CD4-positive, alpha-beta memory T cell (primary cell): ENCODE measurements around the gene HSD17B4. TPM values are rescaled to one million over a fixed set of nuclear protein-coding genes. Genes with fewer than 3 reads are reported as not detected.

Source experiments
- CTCF ChIA-PET: fragments of 350-600 bp; sonication (Branson Sonifier 250); formaldehyde crosslinking; loops from one replicate; lab custom pipeline; 2021; ENCODE audit warnings: inconsistent platforms; ENCODE audit not compliant: partially characterized antibody; lab: Charles Lee
- POLR2A ChIA-PET: fragments of 350-600 bp; sonication (Branson Sonifier 250); formaldehyde crosslinking; loops from one replicate; lab custom pipeline; 2021; ENCODE audit not compliant: partially characterized antibody; lab: Charles Lee
- DNase-seq, 5 donors: peaks; one replicate each; pipeline versions ENCODE4 v3.0.0 to v3.0.0-alpha.2; 2020 to 2022; ENCODE audit warnings: mixed read lengths in 1 of 5
- H3K27ac ChIP-seq: one replicate; pipeline ENCODE4 v1.7.0; 2013; ENCODE audit warnings: low read depth, low read length
- H3K27me3 ChIP-seq: 2 replicates; pipeline ENCODE4 v1.7.0; 2013; ENCODE audit warnings: mild to moderate bottlenecking, low read length, moderate library complexity; ENCODE audit not compliant: insufficient read depth
- H3K36me3 ChIP-seq: 2 replicates; pipeline ENCODE4 v1.7.0; 2013; ENCODE audit warnings: mild to moderate bottlenecking, low read length, moderate library complexity; ENCODE audit not compliant: insufficient read depth
- H3K4me1 ChIP-seq: 2 replicates; pipeline ENCODE4 v1.7.0; 2013; ENCODE audit warnings: mild to moderate bottlenecking, low read length, moderate library complexity; ENCODE audit not compliant: insufficient read depth
- H3K4me3 ChIP-seq, 2 donors: one replicate each; pipeline ENCODE4 v1.7.0; 2013; ENCODE audit warnings: low read length in 2 of 2, mild to moderate bottlenecking in 1 of 2
- H3K9me3 ChIP-seq, 2 donors: one replicate each; pipeline ENCODE4 v1.7.0; 2013; ENCODE audit warnings: low read length in 2 of 2, control low read depth in 1 of 2; ENCODE audit not compliant: control insufficient read depth in 1 of 2
- H3K27ac Mint-ChIP-seq, 7 donors: one replicate each; pipeline ENCODE4 v1.8.0; 2020 to 2021; ENCODE audit warnings: mixed read lengths in 7 of 7, mild to moderate bottlenecking in 6 of 7, inconsistent platforms in 3 of 7, moderate library complexity in 3 of 7
- H3K27me3 Mint-ChIP-seq, 2 donors: one replicate each; pipeline ENCODE4 v1.8.0; 2020 to 2021; ENCODE audit warnings: mixed read lengths in 2 of 2
- H3K36me3 Mint-ChIP-seq, 2 donors: one replicate each; pipeline ENCODE4 v1.8.0; 2020 to 2021; ENCODE audit warnings: mixed read lengths in 2 of 2, inconsistent platforms in 1 of 2, mild to moderate bottlenecking in 1 of 2
- H3K4me1 Mint-ChIP-seq, 4 donors: one replicate each; pipeline ENCODE4 v1.8.0; 2020 to 2021; ENCODE audit warnings: mixed read lengths in 4 of 4, mild to moderate bottlenecking in 1 of 4
- H3K4me3 Mint-ChIP-seq, 8 donors: one replicate each; pipeline ENCODE4 v1.8.0; 2020 to 2021; ENCODE audit warnings: mixed read lengths in 8 of 8, mild to moderate bottlenecking in 7 of 8, moderate library complexity in 6 of 8, inconsistent platforms in 3 of 8
- H3K9me3 Mint-ChIP-seq, 8 donors: one replicate each; pipeline ENCODE4 v1.8.0; 2020 to 2021; ENCODE audit warnings: mixed read lengths in 8 of 8, mild to moderate bottlenecking in 5 of 8, inconsistent platforms in 3 of 8, moderate library complexity in 1 of 8
- intact Hi-C: fragments of 100-400 bp; cut with micrococcal nuclease; formaldehyde crosslinking; loops from one replicate; pipeline ENCODE4 v1.15.1; 2023
- polyA plus RNA-seq, 2 donors: library from polyadenylated mRNA; unstranded; fragments of 300-500 nt; fragmentation: Illumina TruSeq; gene quantifications; one replicate each; pipeline ENCODE4 v1.2.3, GENCODE V29; 2021
- total RNA-seq, 2 experiments: library from RNA; stranded (reverse); gene quantifications; one replicate each; pipeline ENCODE4 v1.2.3, GENCODE V29; 2021

HSD17B4 gene
- total and polyA plus RNA-seq, 4 experiments from 2014 or later, result 52.8 to 79.1 (median 66.8) TPM

DNA sequence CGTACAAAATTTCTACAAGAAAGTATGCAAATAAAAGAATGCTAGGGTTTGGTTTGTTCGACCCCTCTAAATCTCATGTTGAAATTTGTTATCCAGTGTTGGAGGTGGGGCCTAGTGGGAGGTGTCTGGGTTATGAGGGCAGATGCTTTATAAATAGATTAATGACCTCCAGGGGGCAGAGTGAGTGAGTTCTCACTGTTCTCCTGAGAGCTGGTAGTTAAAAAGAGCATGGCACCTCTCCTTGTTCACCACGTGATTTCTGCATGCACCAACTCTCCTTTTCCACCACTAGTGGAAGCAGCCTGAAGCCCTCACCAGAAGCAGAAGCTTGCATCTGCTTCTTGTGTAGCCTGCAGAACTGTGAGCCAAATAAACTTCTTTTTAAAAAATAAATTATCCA, 126.6 kb downstream of the HSD17B4 start:
- H3K9me3 Mint-ChIP-seq, result peaks cover 0 to 2% (median 0%) of the 10 kb centered on the region in 8 donors
- H3K4me1 Mint-ChIP-seq, result no peaks in the 10 kb centered on the region
- Histone ChIP-seq H3K27ac (no peak overlapping the region), H3K9me3 (no peaks in the 10 kb centered on the region), H3K4me3 (no peak overlapping the region), H3K27me3 (no peaks in the 10 kb centered on the region), H3K4me1 (no peaks in the 10 kb centered on the region), H3K36me3 (no peaks in the 10 kb centered on the region)
- H3K36me3 Mint-ChIP-seq, result no peaks in the 10 kb centered on the region
- peaks cover 4 to 5% of the 10 kb centered on the region in 2 donors for H3K27me3 Mint-ChIP-seq
- no peak overlapping the region for H3K4me3 Mint-ChIP-seq
- CTCF ChIA-PET, result no interaction called here
- DNase-seq, result peak in 1 of 5 donors; percentile 2
- intact Hi-C loops, result no loop called here
- H3K27ac Mint-ChIP-seq, result no peak overlapping the region
- POLR2A ChIA-PET, result no interaction called here

DNA sequence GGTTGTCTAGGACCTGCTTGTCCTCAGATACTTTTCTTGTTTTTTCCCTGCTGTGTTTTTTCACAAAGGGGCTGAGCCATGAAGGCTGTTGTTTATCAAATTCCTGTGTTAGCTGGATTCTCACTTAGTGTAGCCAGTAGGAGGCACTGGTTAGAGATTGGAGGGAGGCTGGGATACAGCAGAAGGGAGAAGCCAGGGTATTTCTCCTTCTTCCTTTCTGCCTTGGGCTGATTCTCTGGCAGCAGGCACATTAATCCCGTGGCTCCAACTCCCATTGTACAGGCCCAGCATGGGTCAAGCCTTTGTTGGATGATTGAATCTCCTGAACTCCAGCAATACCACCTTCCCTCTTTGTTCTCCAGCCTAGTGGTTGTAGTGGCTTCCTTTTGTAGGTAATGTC, 130.7 kb downstream of the HSD17B4 start:
- Mint-ChIP-seq H3K27me3 (peaks cover 1 to 4% of the 10 kb centered on the region in 2 donors), H3K4me1 (no peaks in the 10 kb centered on the region), H3K4me3 (no peak overlapping the region), H3K27ac (no peak overlapping the region), H3K9me3 (peaks cover 0 to 2% (median 0%) of the 10 kb centered on the region in 8 donors), H3K36me3 (no peaks in the 10 kb centered on the region)
- DNase-seq, result no peak
- no peak overlapping the region for H3K27ac ChIP-seq
- H3K27me3 ChIP-seq, result no peaks in the 10 kb centered on the region
- intact Hi-C loops, result no loop called here
- CTCF ChIA-PET, result no interaction called here
- H3K4me1 ChIP-seq, result no peaks in the 10 kb centered on the region
- POLR2A ChIA-PET, result no interaction called here
- H3K9me3 ChIP-seq, result no peaks in the 10 kb centered on the region
- H3K4me3 ChIP-seq, result no peak overlapping the region
- H3K36me3 ChIP-seq, result no peaks in the 10 kb centered on the region

DNA sequence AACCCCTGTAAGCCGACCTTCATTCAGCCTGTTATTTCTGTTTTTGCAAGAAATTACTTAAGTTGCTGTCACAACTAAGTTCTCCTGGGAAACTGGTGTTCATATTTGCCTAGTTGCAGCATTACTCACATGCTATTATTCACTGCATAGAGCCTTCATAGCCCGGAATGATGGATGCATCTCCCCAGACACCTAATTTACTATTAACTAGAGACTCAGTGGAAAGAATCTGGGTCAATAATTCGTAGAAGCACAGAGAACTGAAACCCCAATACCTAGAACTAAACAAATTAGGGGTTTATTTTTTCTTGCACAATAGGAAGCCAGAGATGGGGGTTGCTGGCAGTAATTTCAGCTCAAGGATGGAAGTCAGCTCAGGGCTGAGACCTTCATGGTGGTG, 131.4 kb downstream of the HSD17B4 start:
- Histone ChIP-seq H3K36me3 (no peaks in the 10 kb centered on the region), H3K27ac (no peak overlapping the region), H3K4me1 (no peaks in the 10 kb centered on the region), H3K27me3 (no peaks in the 10 kb centered on the region), H3K9me3 (no peaks in the 10 kb centered on the region), H3K4me3 (no peak overlapping the region)
- Mint-ChIP-seq H3K4me1 (no peaks in the 10 kb centered on the region), H3K27ac (no peak overlapping the region), H3K9me3 (peaks cover 0 to 2% (median 0%) of the 10 kb centered on the region in 8 donors), H3K36me3 (no peaks in the 10 kb centered on the region), H3K4me3 (no peak overlapping the region), H3K27me3 (peaks cover 1 to 4% of the 10 kb centered on the region in 2 donors)
- ChIA-PET POLR2A (no interaction called here), CTCF (no interaction called here)
- DNase-seq, result no peak
- intact Hi-C loops, result no loop called here

Other genes starting within 250 kb of the HSD17B4 start
- gene TNFAIP8, start 96.5 kb upstream of the HSD17B4 start, total RNA-seq, result 100 to 1,000 TPM; 167 to 176 TPM
- 100 to 1,000 TPM; 277 to 423 TPM for gene TNFAIP8, start 96.5 kb upstream of the HSD17B4 start, polyA plus RNA-seq
- not detected for gene FAM170A, start 177.1 kb downstream of the HSD17B4 start, total RNA-seq
- not detected for gene FAM170A, start 177.1 kb downstream of the HSD17B4 start, polyA plus RNA-seq